Activated T-cell treated with anti-CD3 and anti-CD28 coated beads, Interleukin-2, amount 50 U/mL, for 24 hours (primary cell): ENCODE data around the gene DET1.
"Not testable (repeated sequence)": the region's sequence is repeated elsewhere in the genome, so short reads cannot be mapped to it uniquely, and the experiment has no call there.

ENCODE experiments used
- DNase-seq: peaks from one replicate; pipeline ENCODE4 v3.0.0-alpha.2; 2020
- H3K27ac Mint-ChIP-seq: 2 replicates; pipeline ENCODE4 v1.8.0; 2020; ENCODE audit warnings: mild to moderate bottlenecking, mixed read lengths
- H3K27me3 Mint-ChIP-seq: 2 replicates; pipeline ENCODE4 v1.8.0; 2020; ENCODE audit warnings: mixed read lengths
- H3K36me3 Mint-ChIP-seq: 2 replicates; pipeline ENCODE4 v1.8.0; 2020; ENCODE audit warnings: low read depth, mixed read lengths
- H3K4me1 Mint-ChIP-seq: 2 replicates; pipeline ENCODE4 v1.8.0; 2020; ENCODE audit warnings: low read depth, mixed read lengths
- H3K4me3 Mint-ChIP-seq: 2 replicates; pipeline ENCODE4 v1.8.0; 2020; ENCODE audit warnings: mild to moderate bottlenecking, moderate library complexity, mixed read lengths
- H3K9me3 Mint-ChIP-seq: 2 replicates; pipeline ENCODE4 v1.8.0; 2020; ENCODE audit warnings: mixed read lengths

Gene DET1

GRCh38 chr15:88526247-88526879 lies 20.1 kb downstream of the DET1 start:
- no peaks in the 10 kb centered on the region for H3K9me3 Mint-ChIP-seq
- DNase-seq = no peak
- H3K27me3 Mint-ChIP-seq = no peaks in the 10 kb centered on the region
- H3K4me3 Mint-ChIP-seq = no peak overlapping the region
- H3K36me3 Mint-ChIP-seq = peaks cover 79% of the 10 kb centered on the region
- H3K27ac Mint-ChIP-seq = no peak overlapping the region
- H3K4me1 Mint-ChIP-seq = no peaks in the 10 kb centered on the region

GRCh38 chr15:88525418-88525817 lies 21.1 kb downstream of the DET1 start:
- Mint-ChIP-seq H3K36me3 (peaks cover 70% of the 10 kb centered on the region), H3K27ac (no peak overlapping the region)
- DNase-seq = no peak

GRCh38 chr15:88524094-88524493 lies 22.4 kb downstream of the DET1 start:
- H3K4me1 Mint-ChIP-seq, H3K27ac Mint-ChIP-seq, H3K27me3 Mint-ChIP-seq, H3K4me3 Mint-ChIP-seq, DNase-seq, H3K9me3 Mint-ChIP-seq: not testable (repeated sequence)
- peaks cover 57% of the 10 kb centered on the region for H3K36me3 Mint-ChIP-seq

More at GRCh38 chr15:88525418-88525817, 21.1 kb downstream of the DET1 start:
- Mint-ChIP-seq H3K4me1 (no peaks in the 10 kb centered on the region), H3K27me3 (no peaks in the 10 kb centered on the region), H3K4me3 (no peak overlapping the region), H3K9me3 (no peaks in the 10 kb centered on the region)

- H3K9me3 Mint-ChIP-seq = no peaks in the 10 kb centered on the region
- no peak for DNase-seq
- H3K27me3 Mint-ChIP-seq = no peaks in the 10 kb centered on the region
- no peak overlapping the region for H3K4me3 Mint-ChIP-seq
- H3K36me3 Mint-ChIP-seq = peaks cover 29% of the 10 kb centered on the region
- H3K27ac Mint-ChIP-seq = no peak overlapping the region
- no peaks in the 10 kb centered on the region for H3K4me1 Mint-ChIP-seq
Measured at GRCh38 chr15:88518903-88519302, 27.6 kb downstream of the DET1 start.

GRCh38 chr15:88513195-88513594 lies 33.3 kb downstream of the DET1 start:
- H3K4me1 Mint-ChIP-seq = peaks cover 5% of the 10 kb centered on the region
- no peak for DNase-seq
- no peaks in the 10 kb centered on the region for H3K27me3 Mint-ChIP-seq
- peaks cover 59% of the 10 kb centered on the region for H3K36me3 Mint-ChIP-seq
- H3K27ac Mint-ChIP-seq = no peak overlapping the region
- no peak overlapping the region for H3K4me3 Mint-ChIP-seq
- no peaks in the 10 kb centered on the region for H3K9me3 Mint-ChIP-seq

GRCh38 chr15:88512601-88513000 lies 33.9 kb downstream of the DET1 start:
- Mint-ChIP-seq H3K4me1 (peaks cover 5% of the 10 kb centered on the region), H3K4me3 (no peak overlapping the region), H3K27me3 (no peaks in the 10 kb centered on the region), H3K27ac (no peak overlapping the region), H3K9me3 (no peaks in the 10 kb centered on the region), H3K36me3 (peaks cover 59% of the 10 kb centered on the region)
- no peak for DNase-seq

GRCh38 chr15:88512078-88512477 lies 34.4 kb downstream of the DET1 start:
- peaks cover 59% of the 10 kb centered on the region for H3K36me3 Mint-ChIP-seq
- no peak overlapping the region for H3K27ac Mint-ChIP-seq
- no peak for DNase-seq
- H3K4me3 Mint-ChIP-seq = no peak overlapping the region
- no peaks in the 10 kb centered on the region for H3K9me3 Mint-ChIP-seq
- H3K4me1 Mint-ChIP-seq = peaks cover 5% of the 10 kb centered on the region
- H3K27me3 Mint-ChIP-seq = no peaks in the 10 kb centered on the region

GRCh38 chr15:88511161-88511560 lies 35.3 kb downstream of the DET1 start:
- Mint-ChIP-seq H3K36me3 (peaks cover 51% of the 10 kb centered on the region), H3K27ac (no peak overlapping the region), H3K4me3 (no peak overlapping the region), H3K4me1 (peaks cover 5% of the 10 kb centered on the region), H3K27me3 (no peaks in the 10 kb centered on the region), H3K9me3 (no peaks in the 10 kb centered on the region)
- DNase-seq = no peak

- peaks cover 58% of the 10 kb centered on the region for H3K36me3 Mint-ChIP-seq
- no peak for DNase-seq
- H3K9me3 Mint-ChIP-seq = no peaks in the 10 kb centered on the region
- H3K4me1 Mint-ChIP-seq = peaks cover 5% of the 10 kb centered on the region
- no peak overlapping the region for H3K4me3 Mint-ChIP-seq
- H3K27me3 Mint-ChIP-seq = no peaks in the 10 kb centered on the region
- H3K27ac Mint-ChIP-seq = peak overlapping the region; percentile 4
Measured at GRCh38 chr15:88509964-88510363, 36.5 kb downstream of the DET1 start.

- Mint-ChIP-seq H3K4me1 (peaks cover 5% of the 10 kb centered on the region), H3K9me3 (no peaks in the 10 kb centered on the region), H3K27ac (no peak overlapping the region), H3K36me3 (peaks cover 58% of the 10 kb centered on the region), H3K4me3 (no peak overlapping the region), H3K27me3 (no peaks in the 10 kb centered on the region)
- no peak for DNase-seq
Measured at GRCh38 chr15:88509321-88509720, 37.2 kb downstream of the DET1 start.

- Mint-ChIP-seq H3K9me3 (no peaks in the 10 kb centered on the region), H3K4me3 (no peak overlapping the region), H3K27ac (no peak overlapping the region), H3K27me3 (no peaks in the 10 kb centered on the region), H3K4me1 (peaks cover 5% of the 10 kb centered on the region), H3K36me3 (peaks cover 48% of the 10 kb centered on the region)
- DNase-seq = no peak
Measured at GRCh38 chr15:88506628-88507027, 39.9 kb downstream of the DET1 start.

GRCh38 chr15:88505721-88506120 lies 40.8 kb downstream of the DET1 start:
- Mint-ChIP-seq H3K36me3 (peaks cover 41% of the 10 kb centered on the region), H3K27me3 (no peaks in the 10 kb centered on the region), H3K4me3 (no peak overlapping the region), H3K9me3 (no peaks in the 10 kb centered on the region), H3K27ac (no peak overlapping the region), H3K4me1 (peaks cover 5% of the 10 kb centered on the region)
- DNase-seq = no peak

GRCh38 chr15:88504445-88504844 lies 42.0 kb downstream of the DET1 start:
- Mint-ChIP-seq H3K4me1 (no peaks in the 10 kb centered on the region), H3K36me3 (peaks cover 31% of the 10 kb centered on the region), H3K9me3 (no peaks in the 10 kb centered on the region), H3K27me3 (no peaks in the 10 kb centered on the region), H3K4me3 (no peak overlapping the region), H3K27ac (no peak overlapping the region)
- no peak for DNase-seq

GRCh38 chr15:88498996-88499395 lies 47.5 kb downstream of the DET1 start:
- no peak overlapping the region for H3K27ac Mint-ChIP-seq
- no peaks in the 10 kb centered on the region for H3K9me3 Mint-ChIP-seq
- H3K27me3 Mint-ChIP-seq = no peaks in the 10 kb centered on the region
- DNase-seq = no peak
- H3K4me1 Mint-ChIP-seq = no peaks in the 10 kb centered on the region
- no peak overlapping the region for H3K4me3 Mint-ChIP-seq
- peaks cover 5% of the 10 kb centered on the region for H3K36me3 Mint-ChIP-seq

GRCh38 chr15:88497109-88497765 lies 49.2 kb downstream of the DET1 start:
- no peak for DNase-seq
- Mint-ChIP-seq H3K4me1 (no peaks in the 10 kb centered on the region), H3K27me3 (no peaks in the 10 kb centered on the region), H3K27ac (no peak overlapping the region), H3K9me3 (no peaks in the 10 kb centered on the region), H3K36me3 (peaks cover 3% of the 10 kb centered on the region), H3K4me3 (no peak overlapping the region)
